SKM-1 (cell line): Measurements from ENCODE around the gene PHACTR2.
"Not testable (repeated sequence)": the region's sequence is repeated elsewhere in the genome, so short reads cannot be mapped to it uniquely, and the experiment has no call there.

Source experiments
- DNase-seq: peaks from one replicate; lab custom pipeline; 2025; ENCODE audit not compliant: unreplicated experiment; lab: John Stamatoyannopoulos, UW

The PHACTR2 gene

DNA sequence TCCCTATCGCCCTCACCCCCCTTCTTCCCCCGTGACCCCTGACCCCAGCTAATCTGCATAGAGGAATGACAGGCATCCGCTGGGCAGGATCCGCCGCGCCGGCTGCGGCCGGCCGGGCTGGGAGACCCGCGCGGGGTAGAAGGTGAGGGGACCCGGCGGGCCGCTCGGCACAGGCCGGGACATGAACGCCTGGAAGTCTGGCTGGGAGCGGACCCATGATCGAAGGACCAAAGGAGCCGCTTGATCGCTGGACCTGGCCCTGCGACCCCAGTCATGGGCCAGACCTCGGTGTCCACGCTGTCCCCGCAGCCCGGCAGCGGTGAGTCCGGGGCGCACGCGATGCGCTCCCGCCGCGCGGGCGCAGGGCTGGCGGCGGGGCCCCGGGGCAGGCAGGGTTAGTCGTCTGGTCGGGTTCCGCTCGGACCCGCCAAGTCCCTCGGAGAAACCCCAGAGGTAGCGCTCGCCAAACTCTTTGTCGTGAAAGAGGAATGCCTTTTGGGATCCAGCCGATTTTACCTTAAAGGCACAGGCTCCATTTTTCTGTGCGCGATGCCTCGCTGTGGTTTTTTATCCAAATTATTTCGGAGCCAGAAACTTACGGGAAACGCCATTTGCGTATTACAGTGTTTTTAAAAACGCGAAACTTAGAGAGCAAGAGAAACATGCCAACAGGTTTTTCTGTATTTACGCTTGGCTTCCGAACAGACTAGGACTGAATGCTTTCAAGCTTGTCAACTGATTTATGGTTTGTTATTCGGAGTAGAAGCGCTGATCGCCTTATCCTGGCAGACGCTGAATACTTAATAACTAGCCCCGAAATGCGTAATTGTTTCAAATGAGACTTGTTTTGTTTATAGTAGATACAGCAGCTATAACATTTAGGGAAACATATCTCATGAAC, at the start of gene PHACTR2:
TSS of gene PHACTR2 (plus strand) at position 75 of the 901 bp plus-strand sequence. CDS start at position 274, 199 bp downstream.
- no peak for DNase-seq

DNA sequence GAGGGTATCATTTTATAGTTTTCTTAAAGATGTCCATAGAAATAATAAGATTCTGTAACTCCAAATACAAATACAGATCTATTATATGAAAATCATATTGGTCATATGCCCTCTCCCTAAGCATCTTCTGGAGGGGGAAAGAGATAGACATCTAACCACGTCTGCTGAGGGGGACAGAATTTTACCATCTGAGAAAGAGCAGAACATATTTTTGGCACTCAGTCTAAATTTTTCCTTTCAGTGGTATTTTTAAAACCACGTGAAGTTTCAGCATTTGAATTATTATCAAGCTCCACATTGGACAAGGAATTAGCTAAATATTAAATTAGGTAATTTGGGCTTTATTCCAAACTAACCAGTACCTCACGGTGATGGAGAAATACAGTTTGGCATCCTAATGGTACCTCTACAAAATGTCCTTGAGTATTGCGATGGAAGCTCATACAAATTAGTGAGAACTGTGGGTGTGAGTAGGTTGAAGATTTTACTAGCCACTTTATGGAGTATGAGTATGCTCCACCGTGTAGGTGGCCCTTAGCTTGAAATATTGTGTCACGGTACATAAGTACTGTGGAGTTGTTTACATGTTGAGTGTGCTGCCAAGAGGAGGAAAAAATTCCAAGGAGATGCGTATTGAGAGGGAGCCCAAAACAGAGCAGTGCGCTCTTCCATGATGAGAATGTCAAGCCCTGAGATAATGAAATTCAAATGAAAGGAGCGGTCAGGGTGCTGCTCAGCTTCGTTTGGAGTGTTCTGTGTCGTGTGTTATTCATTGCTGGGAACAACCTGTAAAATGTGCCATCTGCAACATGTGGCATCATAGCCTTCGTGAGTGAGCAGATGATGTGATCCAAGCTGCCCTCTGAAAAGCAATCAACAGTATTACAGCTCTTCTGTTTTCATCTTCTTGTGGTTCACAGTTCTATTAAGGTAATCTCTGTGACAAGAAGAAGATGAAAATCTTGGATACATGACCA, 48.4 kb upstream of the PHACTR2 start:
- DNase-seq: no peak

GRCh38 chr6:143631196-143631595, 46.6 kb upstream of the PHACTR2 start:
- not testable (repeated sequence) for DNase-seq

GRCh38 chr6:143632894-143633293, 44.9 kb upstream of the PHACTR2 start:
- DNase-seq: no peak

DNA sequence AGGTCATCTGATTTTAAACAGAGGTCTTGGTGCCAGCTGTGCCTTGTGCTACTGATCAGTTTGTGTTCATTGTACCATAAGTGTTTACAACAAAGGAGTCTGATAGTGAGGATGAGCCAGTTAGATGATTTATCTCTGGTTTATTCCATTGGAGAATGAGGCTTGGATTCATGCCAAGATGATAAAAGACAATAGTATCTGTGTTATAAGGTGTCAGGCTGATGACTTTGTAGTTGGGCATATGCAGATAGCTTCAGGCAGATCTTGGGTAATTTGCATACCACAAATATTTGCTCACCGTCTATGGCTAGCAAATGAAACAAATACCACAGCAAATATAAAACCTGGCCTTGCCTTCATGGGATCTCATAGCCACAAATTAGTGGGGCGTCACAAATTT, 43.3 kb upstream of the PHACTR2 start:
- DNase-seq: no peak

DNA sequence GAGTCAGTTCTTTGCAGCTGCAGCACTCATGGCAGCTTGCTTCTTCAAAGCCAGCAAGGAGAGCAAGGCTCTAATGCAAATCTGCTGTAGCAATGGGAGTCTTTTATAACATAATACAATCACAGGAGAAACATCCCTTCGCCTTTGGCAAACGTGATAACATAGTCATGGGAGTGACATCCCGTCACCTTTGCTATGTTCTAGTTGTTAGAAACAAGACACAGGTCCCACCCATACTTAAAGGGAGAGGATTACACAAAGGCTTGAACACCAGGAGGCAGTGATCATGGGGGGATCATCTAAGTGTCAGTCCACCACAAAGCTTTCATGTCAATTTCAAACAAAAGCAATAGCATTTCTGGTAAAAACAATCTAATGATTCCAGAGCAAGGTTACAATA, 40.1 kb upstream of the PHACTR2 start:
- DNase-seq: no peak

DNA sequence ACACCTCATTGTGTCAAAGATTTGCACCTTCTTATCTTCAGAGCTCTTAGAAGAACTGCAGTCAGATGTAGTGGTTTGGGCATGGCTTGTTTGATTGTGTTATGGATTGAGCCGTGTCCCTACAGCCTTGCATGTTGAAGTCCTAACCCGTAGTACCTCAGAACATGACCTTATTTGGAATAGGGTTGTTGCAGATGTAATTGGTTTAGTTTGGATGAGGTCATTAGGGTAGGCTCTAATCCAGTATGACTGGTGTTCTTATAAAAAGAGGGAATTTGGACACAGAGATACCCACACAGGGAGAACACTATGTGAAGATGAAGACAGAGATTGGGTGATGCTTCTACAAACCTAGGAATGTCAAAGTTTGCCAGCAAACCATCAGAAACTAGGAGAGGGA, 35.4 kb upstream of the PHACTR2 start:
- no peak for DNase-seq

DNA sequence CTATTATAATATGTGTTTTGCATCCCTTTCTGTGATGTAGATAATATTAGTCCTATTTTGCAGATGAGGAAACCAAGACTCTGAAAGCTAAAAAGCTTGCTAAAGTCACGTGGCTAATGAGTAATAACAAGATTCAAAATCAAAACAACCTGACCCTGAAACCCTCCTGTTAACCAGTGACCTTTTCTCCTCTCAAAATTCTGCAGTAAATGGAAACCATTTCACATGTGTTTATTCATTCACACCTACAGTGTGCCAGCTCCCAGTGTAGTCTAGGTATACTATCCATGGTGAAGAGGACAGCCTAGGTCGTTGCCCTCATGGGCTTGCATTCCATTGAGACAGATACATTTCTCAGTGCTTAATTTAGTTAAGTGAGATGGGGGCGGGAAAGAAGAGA, 30.6 kb upstream of the PHACTR2 start:
- no peak for DNase-seq

- DNase-seq: no peak
These were observed 30.0 kb upstream of the PHACTR2 start for GRCh38 chr6:143647732-143648131.

- not testable (repeated sequence) for DNase-seq
These were observed 28.4 kb upstream of the PHACTR2 start for GRCh38 chr6:143649319-143649718.

DNA sequence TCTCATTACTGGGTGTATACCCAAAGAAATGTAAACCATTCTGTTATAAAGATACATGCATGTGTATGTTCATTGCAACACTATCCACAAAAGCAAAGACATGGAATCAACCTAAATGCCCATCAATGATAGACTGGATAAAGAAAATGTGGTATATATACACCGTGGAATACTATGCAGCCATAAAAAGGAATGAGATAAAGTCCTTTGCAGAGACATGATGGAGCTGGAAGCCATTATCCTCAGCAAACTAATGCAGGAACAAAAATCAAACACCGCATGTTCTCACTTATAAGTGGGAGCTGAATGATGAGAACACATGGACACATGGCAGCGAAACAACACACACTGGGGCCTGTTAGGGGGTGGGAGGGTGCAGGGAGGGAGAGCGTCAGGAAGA, 26.4 kb upstream of the PHACTR2 start:
- not testable (repeated sequence) for DNase-seq

GRCh38 chr6:143652841-143653331, 24.9 kb upstream of the PHACTR2 start:
- DNase-seq: no peak

DNA sequence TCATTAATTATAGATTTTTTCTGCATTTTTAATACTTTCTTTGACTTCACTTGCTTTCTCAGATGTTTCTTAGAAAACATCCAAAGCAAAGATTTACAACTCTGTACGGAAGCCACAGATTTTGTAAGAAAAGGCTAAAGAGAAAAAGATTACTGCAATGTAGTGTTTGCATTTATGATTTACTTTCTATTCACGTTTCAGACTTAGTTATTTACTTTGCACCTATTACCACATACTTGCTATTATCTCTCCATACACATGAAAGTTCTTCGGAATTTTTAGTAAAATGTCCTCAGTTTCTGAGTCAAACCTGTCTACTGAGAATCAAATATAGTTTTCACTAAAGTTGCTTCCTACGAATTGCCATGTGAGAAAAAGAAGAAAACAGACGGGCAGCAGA, 22.2 kb upstream of the PHACTR2 start:
- DNase-seq: no peak

GRCh38 chr6:143656026-143656425, 21.7 kb upstream of the PHACTR2 start:
- DNase-seq: no peak

DNA sequence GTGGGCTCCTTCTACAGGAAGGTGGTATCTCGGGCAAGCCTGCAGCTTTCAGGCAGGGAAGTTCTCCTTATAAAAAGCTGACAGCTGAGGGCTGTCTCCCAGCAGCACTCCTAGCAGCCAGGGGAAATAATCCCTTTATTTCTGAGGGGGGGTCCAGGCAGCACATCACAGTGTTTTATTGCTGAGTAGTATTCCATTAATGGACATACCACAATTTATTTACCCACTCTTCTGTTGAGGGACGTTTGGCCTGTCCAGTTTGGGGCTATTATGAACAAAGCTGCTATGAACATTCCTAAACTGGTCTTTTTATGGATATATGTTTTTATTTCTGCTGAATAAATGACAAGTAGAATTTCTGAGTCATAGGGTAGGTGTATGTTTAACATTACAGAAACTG, 20.0 kb upstream of the PHACTR2 start:
- no peak for DNase-seq

GRCh38 chr6:143660170-143660569, 17.6 kb upstream of the PHACTR2 start:
- DNase-seq: not testable (repeated sequence)

DNA sequence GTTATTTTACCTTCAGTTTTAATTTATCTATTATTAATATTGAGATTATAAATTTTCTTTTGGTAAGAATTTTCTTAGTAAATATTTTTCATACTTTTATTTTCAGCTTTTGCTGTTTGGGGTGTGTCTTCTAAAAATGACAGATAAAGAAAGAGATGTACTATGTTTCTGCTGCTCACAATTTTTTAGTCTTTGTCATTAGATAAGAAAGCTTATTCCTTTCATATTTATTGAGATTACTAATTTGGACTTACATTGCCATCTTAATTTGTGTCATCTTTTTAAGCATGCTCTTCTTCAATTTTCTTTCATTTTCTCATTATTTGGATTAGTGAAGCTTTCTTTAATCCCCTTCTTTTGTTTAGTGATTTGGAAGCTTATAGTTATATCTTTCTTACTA, 13.6 kb upstream of the PHACTR2 start:
- no peak for DNase-seq

- DNase-seq: not testable (repeated sequence)
These were observed 11.8 kb upstream of the PHACTR2 start for GRCh38 chr6:143666007-143666406.

- not testable (repeated sequence) for DNase-seq
These were observed 8.3 kb upstream of the PHACTR2 start for GRCh38 chr6:143669483-143669882.

DNA sequence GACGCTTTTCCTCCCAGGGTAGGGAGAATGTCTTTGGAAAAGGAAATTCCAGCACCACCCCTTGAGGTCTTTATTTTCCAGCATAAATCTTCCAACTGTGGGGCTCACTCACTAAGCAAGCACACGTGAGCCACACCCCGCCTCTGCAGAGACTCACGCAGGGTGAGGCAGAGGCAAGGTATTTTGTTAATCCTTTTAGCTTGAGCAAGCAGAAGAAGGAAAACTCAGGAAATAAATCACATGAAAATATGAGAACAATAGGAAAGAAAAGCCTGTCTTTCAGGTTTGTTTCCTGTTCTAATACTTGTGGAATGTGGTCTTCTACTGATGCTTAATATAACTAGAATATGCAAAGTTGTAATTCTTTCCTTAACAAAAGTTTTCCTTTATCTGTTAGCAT, 4.1 kb upstream of the PHACTR2 start:
- no peak for DNase-seq
